Measurements from ENCODE around the gene NTHL1. TPM values are rescaled to one million over a fixed set of nuclear protein-coding genes. Genes with fewer than 3 reads are reported as not detected.

Gene NTHL1
- total and polyA plus RNA-seq, 2 of the 4 experiments (the other 2 are of a cell fraction), result 22.8 to 28.0 TPM

DNA sequence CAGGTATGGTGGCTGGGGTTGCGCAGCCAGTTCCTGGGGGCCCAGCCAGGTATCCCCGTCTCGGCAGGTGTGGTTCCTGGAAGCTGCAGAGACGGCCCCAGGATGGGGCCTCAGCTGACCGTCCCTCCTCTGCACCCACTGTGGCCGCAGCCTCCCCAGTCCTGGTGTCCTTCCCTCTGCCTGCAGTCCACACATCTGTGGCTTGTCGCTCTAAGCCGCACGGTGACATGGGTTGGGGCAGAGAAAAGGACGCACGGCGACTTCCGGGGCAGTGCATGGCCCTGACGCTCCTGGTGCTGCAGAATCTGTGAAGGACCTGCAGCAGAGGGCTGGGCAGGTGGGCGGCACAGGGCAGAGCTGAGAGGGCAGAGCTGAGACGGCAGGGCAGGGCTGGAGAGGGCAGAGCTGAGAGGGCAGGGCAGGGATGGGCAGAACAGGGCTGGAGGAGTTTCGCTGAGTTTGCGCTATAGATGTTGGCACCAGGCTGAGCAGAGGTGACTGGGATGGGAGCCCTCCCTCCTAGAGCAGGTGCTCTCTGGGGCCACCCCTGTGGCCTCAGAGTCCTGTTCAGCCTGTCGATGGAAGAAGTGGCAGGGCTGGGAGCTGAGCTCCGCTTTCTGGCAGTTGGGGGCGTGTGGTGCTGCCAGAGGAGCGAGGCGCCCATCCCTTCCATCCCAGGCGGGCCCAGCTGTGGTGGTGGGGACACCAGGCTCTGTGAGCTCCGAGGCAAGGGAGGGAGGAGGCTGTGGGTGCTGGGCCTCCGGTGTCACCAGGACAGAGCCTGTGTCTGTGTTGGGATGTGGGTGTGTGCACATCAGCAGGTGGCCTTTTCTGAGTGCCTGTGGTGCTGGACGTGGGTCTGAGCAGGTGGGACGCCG lies 23.2 kb upstream of the NTHL1 start:
- Histone ChIP-seq H3K23ac (ENCODE audit: low read depth, low read length) (no peak overlapping the region), H3K4me1 (ENCODE audit: control insufficient read depth, insufficient read depth, low read length) (no peaks in the 10 kb centered on the region), H3K14ac (replicated peaks; ENCODE audit: low read depth, low read length) (no peak overlapping the region), H4K5ac (ENCODE audit: low read depth, low read length) (no peak overlapping the region), H2BK15ac (ENCODE audit: low read depth, low read length) (no peak overlapping the region), H2BK20ac (ENCODE audit: low read depth, low read length) (no peak overlapping the region), H4K20me1 (ENCODE audit: insufficient read depth, low read length) (no peaks in the 10 kb centered on the region; the same call in 1 of the 2 replicates), H3K4me2 (ENCODE audit: low read depth, low read length) (no peak overlapping the region), H3K56ac (ENCODE audit: extremely low read depth, insufficient read depth, low read length) (no peak overlapping the region), H3K18ac (ENCODE audit: low read depth, low read length) (no peak overlapping the region), H2AK5ac (ENCODE audit: low read depth, low read length) (no peak overlapping the region), H4K91ac (ENCODE audit: insufficient read depth, low read depth, low read length) (no peak overlapping the region), H4K8ac (ENCODE audit: low read depth in 2 of 2, low read length in 2 of 2) (no peak overlapping the region), H3K9me3 (ENCODE audit: control insufficient read depth, insufficient read depth, low read length) (no peaks in the 10 kb centered on the region), H3K9me1 (ENCODE audit: insufficient read depth, low read length) (0 out of 2 replicates have a peak, but pooled peaks cover 5% of the 10 kb centered on the region), H2AFZ (replicated peaks; ENCODE audit: low read length, poor library complexity) (no peak overlapping the region), H2BK5ac (ENCODE audit: low read depth, low read length, poor library complexity, severe bottlenecking) (no peak overlapping the region), H3K4me3 (ENCODE audit: insufficient read depth, low read depth, low read length) (no peak overlapping the region), H2BK120ac (ENCODE audit: low read depth, low read length) (no peak overlapping the region), H2AK9ac (replicated peaks; ENCODE audit: low read depth, low read length, poor library complexity) (peak overlapping the region; percentile 28), H3K9ac (ENCODE audit: low read depth, low read length) (no peak overlapping the region), H3K27me3 (ENCODE audit: control insufficient read depth, insufficient read depth, low read length) (no peaks in the 10 kb centered on the region), H3K27ac (ENCODE audit: insufficient read depth, low read length) (no peak overlapping the region), H3K4ac (ENCODE audit: low read depth, low read length) (no peak overlapping the region), H3K36me3 (ENCODE audit: control insufficient read depth, insufficient read depth, low read length) (peaks cover 64% of the 10 kb centered on the region), H3K79me1 (ENCODE audit: low read depth in 1 of 2, low read length in 2 of 2) (no peaks in the 10 kb centered on the region; a peak in 2 of 4 replicates)
- WGBS, 2 experiments (ENCODE audit: extremely low coverage in 2 of 2, insufficient read length in 1 of 2), result 96% methylated on average over 12 of the region's 29 CpGs; no CpG with 5 or more reads in 1 of the 2 experiments
- DNase-seq, result no peak
- POLR2A ChIA-PET (ENCODE audit: unreplicated experiment), result no interaction called here
- CTCF ChIA-PET, result no interaction called here
- TF ChIP-seq MAFK (IDR thresholded peaks at IDR 0.05; ENCODE audit: low read depth, low read length) (peak; percentile 49), BHLHE40 (IDR thresholded peaks at IDR 0.05; ENCODE audit: low read depth, low read length) (no peak), CHD1 (IDR thresholded peaks at IDR 0.05; ENCODE audit: low read depth, low read length) (no peak)
- intact Hi-C loops (cut with micrococcal nuclease), result no loop called here
- no peak for ATAC-seq (ENCODE audit: low read depth)
- dilution Hi-C loops (cut with HindIII; ENCODE audit: low sequenced_read_pairs, unreplicated experiment), result no loop called here
- BruUV-seq (replicated peaks), result no TSS peak
- in situ Hi-C loops (cut with MboI; ENCODE audit: low sequenced_read_pairs), result no loop called here
